HG02571 (cell line): Measurements from ENCODE around the gene LOX.
"Not testable (repeated sequence)": the region's sequence is repeated elsewhere in the genome, so short reads cannot be mapped to it uniquely, and the experiment has no call there.

Experiments
- ATAC-seq: cut with Tn5 transposase; IDR thresholded peaks from one replicate; pipeline ENCODE4 v1.9.1; 2021; ENCODE audit warnings: mild to moderate bottlenecking, moderate library complexity; ENCODE audit not compliant: unreplicated experiment

LOX gene

DNA sequence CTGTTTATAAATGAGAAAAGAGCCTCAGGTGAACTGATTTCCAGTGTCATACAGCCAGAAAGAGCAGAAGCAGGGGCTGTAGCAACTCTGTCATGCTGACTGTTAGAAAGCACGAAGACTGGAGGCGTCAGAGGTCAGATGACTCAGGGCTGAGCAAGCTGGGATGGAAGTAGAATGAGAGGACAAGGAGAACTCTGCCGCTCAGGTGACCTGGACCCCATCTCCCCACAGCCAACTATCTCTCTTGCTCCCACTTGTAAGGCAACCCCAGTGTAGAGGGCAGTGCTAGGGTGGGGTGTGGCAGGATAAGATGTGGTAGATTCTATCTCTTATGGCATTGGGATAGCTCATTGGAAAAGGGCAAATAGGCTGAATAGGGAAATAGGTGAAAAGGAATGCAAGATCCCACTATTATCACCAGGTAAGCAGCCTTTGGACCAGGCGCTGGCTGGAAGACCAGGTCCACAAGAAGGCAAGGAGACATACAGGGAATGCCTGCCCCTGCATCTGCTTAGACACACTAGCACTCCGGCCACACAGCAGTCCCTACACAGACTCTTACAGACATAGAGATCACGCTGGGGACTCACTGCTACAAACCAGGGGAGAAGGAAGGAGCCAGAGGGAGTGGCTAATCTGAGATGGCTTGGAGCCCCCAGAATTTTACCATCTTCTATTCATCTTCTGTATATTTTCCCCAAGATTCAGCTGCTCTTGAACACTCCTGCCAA, 21.2 kb upstream of the LOX start:
- no peak for ATAC-seq

GRCh38 chr5:122097391-122097790, 19.3 kb upstream of the LOX start:
- ATAC-seq, result no peak

GRCh38 chr5:122095158-122095557, 17.1 kb upstream of the LOX start:
- no peak for ATAC-seq

GRCh38 chr5:122094251-122094650, 16.2 kb upstream of the LOX start:
- not testable (repeated sequence) for ATAC-seq

GRCh38 chr5:122093415-122094180, 15.5 kb upstream of the LOX start:
- no peak for ATAC-seq

DNA sequence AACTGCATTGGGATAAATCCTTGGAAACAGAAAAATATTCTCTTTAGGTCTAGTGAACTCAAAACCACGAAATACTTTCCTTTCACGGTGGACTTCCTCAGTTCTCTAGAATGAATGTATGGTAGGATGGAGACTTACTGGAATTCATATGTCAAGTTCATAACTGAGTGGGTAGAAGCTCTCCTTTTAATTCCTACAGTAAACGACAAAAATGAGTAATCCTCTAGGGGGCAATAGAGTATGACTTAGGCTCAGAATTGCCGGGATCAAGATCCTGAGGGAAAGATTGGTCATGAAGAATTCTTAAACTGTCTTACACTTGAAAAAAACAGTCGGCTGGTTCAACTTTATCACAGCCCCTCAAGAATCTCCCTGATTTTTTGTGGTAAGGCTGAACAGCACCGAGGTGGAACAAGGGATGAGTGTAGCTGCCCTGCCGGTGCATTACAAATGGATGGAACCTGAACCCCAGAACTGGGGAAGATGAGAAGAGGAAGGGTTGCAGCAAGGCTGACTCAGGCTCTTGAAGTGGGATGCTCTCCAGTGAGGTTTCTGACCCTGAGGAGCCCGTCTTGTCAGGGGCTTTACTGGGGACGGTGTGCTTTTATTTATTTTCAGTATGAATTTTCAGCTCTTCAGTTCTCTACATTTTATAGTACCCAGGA, 14.0 kb upstream of the LOX start:
- no peak for ATAC-seq

DNA sequence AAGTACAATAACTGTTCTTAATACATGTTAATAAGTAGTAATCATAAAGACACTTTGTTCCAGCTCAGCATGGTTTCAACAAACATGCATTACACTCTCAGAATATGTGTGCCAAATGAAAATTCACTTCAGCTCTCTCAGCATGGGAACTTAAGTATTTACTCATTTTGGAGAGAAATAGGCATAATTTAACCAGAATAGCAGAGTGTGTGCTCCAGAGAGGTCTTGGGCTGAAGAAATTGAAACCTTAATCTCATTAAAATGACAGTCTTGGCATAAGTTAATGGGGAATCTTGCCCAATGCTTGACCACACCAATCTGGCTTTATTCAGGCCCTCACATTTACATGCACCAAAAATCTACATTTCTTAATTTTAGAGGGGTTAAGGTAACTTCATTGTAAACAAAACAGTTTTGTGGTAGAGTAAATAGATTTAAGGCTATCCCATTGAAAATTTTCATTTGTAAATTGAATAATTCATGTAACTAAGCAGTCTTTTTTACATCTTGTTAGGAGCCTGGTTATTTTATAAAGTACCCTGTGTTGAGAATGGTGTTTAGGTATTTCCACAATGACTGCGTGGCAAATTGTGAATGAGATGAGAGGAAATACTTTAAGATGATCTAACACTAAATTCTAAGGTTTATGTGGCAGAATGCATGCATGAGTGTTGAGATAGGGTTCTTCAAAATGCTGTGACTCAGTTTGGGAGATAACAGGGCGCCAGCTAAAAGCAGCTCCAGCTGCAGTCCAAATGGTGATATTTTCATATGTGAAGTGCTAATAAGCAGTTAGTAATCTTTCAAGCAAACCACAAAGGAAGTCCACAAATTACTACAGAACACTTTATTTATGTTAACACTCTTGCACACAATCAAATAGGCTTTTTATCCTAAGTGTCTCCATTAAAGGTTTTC, 11.3 kb upstream of the LOX start:
- no peak for ATAC-seq

DNA sequence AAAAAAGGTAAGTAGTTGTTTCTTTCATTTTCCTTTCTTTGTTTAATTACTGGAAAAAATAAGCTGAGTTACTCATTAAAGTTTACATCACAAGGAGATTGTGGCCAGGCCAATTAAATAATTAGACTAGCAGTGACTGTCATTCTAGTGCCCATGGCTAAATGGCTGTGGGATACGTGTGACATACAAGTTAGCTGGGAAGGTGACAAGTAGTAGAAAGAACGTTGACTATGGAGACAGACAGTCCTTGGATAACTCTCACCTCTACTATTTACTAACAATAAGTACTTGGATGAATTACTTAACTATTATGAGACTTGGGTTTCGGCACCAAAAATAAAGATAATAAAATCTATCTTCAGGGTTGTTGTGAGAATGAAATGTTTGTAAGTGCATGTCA, 7.0 kb upstream of the LOX start:
- ATAC-seq, result no peak

- no peak for ATAC-seq
Observed at GRCh38 chr5:122083535-122083934, 5.5 kb upstream of the LOX start.

- ATAC-seq, result no peak
Observed at GRCh38 chr5:122081541-122081940, 3.5 kb upstream of the LOX start.

GRCh38 chr5:122077366-122078115, 518 bp downstream of the LOX start:
- ATAC-seq, result no peak

- no peak for ATAC-seq
Observed at GRCh38 chr5:122076669-122077365, 1.2 kb downstream of the LOX start.

- no peak for ATAC-seq
Observed at GRCh38 chr5:122076050-122076461, 2.0 kb downstream of the LOX start.

- no peak for ATAC-seq
Observed at GRCh38 chr5:122073864-122074263, 4.2 kb downstream of the LOX start.

DNA sequence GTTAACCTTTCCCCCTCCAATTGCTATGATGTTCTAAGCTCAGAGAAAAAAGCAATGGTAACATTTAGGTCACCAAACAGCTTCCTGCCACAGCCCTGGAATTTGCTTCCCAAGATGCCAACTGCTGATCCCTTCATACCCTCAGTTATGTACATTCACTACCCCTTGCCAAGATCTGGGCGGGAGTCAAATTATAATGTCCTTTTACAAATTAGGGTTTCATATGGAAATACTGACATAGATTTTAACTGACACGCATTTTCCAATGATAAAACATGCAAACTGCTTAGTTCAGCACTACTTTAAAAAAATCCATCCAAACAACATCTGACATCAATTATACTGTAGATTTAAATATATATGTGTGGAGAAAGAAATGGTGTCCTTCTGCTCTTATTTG, 5.0 kb downstream of the LOX start:
- ATAC-seq, result no peak

DNA sequence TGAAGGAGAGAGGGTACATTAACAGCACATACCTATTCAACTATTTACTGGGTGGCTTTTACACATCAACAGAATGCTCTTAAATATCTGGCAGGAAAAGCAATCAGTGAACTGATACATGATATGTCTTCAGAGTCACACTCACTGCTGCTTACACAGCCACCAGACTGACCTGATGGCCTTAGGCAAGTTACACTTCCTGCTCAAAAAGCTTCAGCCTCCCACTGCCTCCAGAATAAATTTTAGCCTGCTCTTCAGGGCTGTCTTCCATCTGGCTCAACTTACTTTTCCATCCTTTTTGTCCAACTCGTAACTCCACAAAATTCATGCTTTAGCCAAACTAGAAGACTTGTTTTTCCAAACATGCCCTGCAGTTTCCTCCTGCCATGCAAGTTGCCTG, 10.7 kb downstream of the LOX start:
- ATAC-seq, result no peak

DNA sequence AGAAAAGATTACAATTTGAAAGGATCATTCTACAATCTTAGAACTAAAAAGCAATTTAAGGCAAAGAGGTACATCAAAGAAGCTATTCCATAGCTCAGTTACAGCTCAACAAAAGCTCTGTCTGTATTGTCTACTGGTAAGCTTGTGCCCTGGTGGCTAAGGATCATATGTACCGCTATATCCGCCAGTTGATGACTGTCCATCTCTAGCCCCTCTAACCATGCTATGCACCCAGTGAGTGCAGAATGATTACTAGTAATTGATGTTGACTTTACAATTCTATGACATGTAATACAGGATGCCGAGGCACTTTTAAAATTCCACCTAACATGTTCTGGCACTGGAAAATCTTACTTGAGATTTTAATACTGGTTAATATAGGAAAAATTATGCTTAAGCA, 13.1 kb downstream of the LOX start:
- no peak for ATAC-seq

- no peak for ATAC-seq
Observed at GRCh38 chr5:122063836-122064235, 14.2 kb downstream of the LOX start.

DNA sequence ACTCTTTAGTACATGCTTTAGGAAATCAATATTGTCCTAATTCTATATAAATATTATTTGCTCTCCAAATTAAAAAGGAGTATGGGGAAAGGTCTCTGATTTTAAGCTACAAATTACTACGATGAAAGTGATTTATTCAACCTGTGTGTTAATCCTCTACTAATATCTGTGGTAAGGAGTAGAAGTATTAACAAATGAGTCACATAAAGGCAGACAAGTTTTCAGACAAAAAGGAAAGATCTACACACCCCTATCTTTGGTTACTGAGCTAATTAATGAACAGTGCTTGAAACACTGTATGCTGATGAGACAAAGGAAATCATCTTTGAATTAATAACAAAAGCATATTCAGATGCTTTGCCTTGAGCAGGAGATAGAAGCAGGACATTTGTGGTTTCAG, 15.9 kb downstream of the LOX start:
- ATAC-seq, result no peak

DNA sequence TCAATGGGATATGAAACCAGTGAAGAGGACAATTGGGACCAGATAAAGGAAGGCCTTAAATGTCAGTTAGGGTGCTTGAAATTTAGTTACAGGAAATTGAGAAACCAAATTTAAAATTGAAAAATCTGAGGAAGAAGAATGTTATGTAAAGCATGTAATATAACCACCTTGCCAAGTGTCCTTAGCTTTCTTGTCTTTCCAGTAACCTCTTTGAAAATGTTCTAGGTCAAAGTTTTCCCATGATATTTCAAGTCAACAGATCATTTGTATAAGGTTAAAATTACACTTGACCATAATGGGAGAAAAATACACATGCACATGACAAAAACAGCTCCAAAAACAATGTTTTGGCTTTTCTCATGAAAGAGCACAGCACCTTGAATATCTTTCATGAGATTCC, 21.1 kb downstream of the LOX start:
- ATAC-seq, result no peak
